ENCODE results near the gene RANGAP1.
"Not testable (repeated sequence)": the region's sequence is repeated elsewhere in the genome, so short reads cannot be mapped to it uniquely, and the experiment has no call there.

The RANGAP1 gene

DNA sequence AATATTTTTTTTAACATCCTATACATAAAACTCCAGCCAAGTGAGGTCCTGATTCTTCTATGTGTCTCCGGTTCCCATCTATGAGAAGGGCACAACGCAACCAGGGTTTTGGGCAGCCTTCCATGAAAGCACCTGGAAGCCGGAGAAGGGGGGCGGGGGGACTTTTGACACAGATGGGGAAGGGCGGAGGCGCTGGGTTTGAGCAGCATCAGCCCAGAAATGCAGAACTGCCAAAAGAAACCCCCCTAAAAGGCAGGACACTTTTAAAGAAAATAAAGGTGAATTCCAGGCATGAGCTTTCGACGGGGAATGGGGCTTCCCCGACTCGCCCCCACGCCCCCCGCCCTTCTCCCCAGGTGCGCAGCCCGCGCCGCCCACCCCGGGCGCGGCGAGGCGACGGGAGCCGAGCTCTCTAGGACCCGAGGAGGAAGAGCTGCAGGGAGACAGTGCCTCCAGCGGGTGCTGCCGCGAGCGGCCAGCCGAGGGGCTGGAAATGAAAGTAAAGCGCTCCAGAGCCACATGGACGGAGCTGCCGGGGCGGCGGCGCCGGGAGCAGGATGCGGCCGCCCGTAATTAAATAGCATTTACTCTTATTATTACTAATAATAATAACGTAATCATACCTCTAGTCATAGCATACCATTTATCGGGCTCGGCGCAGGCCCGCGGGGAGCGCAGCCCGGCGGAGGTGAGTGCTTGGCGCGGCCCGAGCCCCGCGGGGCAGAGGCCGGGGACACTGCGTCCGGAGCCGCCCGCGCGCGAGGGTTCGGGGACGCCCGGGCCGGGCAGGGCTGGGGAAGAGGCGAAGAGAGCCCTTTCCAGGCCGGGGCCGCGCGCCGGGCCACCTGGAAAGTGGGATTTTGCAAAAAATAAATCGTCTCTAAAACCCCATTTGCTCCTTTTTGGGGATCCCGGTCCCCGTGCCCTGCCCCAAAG is 15.4 kb upstream of the RANGAP1 start, which contains the start of gene ZC3H7B:
TSS of gene ZC3H7B (plus strand) at position 441 of the 936 bp plus-strand sequence. CDS start 19,136 bp downstream, outside the sequence.
- DNase-seq (ENCODE audit: low read depth in 2 of 2): peak; percentile 77 to 83

DNA sequence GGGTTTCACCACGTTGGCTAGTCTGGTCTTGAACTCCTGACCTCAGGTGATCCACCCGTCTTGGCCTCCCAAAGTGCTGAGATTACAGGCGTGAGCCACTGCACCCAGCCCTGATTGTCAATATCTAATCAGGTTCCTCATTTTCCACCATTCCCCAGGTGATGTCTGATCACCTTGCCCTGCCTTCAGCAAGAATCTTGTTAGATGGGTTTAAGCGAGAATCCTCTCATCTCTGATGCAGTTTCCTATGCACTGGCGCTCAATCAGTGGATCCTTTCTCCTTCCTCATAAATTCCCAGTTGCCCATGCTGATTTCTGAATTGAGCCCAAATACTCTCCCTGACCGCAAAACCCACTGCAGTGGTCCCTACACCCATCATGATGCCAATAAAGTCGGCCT is 14.7 kb upstream of the RANGAP1 start:
- DNase-seq (ENCODE audit: low read depth in 2 of 2): no peak

DNA sequence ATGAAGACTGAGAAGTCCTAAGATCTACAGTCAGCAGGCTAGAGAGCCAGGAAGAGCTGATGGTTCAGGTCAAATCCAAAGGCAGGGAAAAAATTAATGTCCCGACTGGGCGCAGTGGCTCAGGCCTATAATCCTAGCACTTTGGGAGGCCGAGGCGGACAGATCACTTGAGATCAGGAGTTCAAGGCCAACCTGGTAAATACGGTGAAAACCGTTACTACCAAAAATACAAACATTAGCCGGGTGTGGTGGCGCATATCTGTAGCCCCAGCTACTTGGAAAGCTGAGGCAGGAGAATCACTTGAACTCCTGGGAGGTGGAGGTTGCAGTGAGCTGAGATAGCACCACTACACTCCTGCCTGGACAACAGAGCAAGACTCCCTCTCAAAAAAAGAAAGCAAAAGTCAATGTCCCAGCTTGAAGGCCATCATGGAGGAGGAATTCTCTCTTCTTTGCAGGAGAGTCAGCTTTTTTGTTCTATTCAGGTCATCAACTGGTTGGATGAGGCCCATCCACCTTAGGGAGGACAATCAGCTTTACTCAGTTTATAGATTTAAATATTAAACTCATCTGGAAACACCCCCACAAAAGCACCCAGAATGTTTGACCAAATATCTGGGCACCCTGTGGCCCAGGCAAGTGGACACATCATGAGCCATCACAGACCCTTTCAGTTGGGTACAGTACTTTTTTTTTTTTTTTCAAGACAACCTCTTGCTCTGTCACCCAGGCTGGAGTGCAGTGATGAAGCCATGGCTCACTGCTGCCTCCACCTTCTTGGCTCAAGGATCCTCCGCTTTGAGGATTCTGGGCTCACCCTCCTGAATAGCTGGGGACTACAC is 11.1 kb upstream of the RANGAP1 start:
- no peak for DNase-seq (ENCODE audit: low read depth in 2 of 2)

DNA sequence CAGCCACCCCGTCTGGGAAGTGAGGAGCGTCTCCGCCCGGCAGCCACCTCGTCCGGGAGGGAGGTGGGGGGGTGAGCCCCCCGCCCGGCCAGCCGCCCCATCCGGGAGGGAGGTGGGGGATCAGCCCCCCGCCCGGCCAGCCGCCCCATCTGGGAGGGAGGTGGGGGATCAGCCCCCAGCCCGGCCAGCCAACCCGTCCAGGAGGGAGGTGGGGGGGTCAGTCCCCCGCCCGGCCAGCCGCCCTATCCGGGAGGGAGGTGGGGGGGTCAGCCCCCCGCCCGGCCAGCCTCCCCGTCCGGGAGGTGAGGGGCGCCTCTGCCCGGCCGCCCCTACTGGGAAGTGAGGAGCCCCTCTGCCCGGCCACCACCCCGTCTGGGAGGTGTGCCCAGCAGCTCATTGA is 8.8 kb upstream of the RANGAP1 start:
- not testable (repeated sequence) for DNase-seq (ENCODE audit: low read depth in 2 of 2)

DNA sequence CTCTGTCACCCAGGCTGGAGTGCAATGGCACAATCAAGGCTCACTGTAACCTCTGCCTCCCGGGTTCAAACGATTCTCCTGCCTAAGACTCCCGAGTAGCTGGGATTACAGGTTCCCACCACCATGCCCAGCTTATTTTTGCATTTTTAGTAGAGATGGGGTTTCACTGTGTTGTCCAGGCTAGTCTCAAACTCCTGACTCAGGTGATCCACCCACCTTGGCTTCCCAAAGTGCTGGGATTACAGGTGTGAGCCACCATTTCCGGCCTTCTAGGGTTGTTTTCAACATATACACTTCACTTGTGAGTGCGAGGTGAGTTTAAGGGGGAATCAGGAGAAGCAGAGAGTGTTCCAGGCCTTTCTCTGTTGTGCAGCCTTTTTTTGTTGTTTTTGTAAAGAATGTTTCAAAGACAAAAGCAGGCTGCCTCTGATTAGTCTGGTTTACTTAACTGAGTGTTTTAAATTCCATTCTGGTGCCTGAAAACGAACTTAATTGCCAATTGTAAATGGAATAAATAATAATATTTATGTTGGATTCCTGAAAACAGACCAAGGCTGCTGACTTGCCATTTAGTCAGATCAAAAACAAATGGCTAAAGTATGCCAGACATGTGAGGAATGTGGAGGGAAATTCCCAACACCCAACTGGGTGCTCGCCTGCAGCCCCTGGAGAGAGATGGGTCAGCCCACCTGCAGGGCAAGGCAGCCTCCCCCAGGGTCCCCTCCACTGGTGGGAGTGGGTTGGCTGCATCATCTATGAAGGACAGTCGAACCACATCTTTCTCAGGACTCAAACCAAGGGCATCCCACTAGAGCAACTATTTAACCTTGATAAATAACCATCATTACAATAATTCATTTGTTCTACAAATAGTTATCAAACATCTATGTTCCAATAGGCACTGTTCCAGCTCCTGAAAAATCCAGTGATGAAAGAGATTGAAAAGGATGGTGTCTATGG is 4.6 kb upstream of the RANGAP1 start:
- no peak for DNase-seq (ENCODE audit: low read depth in 2 of 2)

DNA sequence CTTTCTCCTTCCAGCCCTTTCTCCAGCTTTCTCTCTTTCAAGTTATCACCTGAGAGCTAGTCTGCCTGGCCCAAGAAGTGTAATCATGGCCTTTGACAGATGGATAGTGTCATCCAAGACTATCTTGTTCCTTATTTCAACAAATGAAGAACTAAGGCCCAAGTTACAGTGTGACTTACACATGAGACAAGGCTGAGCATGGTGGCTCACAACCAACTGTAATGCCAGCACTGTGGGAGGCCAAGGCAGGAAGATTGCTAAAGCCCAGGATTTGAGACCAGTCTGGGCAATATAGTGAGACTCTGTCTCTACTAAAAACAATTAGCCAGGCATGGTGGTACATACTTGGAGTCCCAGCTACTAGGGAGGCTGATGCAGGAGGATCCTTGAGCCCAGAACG is 3.7 kb upstream of the RANGAP1 start:
- DNase-seq (ENCODE audit: low read depth in 2 of 2): no peak

DNA sequence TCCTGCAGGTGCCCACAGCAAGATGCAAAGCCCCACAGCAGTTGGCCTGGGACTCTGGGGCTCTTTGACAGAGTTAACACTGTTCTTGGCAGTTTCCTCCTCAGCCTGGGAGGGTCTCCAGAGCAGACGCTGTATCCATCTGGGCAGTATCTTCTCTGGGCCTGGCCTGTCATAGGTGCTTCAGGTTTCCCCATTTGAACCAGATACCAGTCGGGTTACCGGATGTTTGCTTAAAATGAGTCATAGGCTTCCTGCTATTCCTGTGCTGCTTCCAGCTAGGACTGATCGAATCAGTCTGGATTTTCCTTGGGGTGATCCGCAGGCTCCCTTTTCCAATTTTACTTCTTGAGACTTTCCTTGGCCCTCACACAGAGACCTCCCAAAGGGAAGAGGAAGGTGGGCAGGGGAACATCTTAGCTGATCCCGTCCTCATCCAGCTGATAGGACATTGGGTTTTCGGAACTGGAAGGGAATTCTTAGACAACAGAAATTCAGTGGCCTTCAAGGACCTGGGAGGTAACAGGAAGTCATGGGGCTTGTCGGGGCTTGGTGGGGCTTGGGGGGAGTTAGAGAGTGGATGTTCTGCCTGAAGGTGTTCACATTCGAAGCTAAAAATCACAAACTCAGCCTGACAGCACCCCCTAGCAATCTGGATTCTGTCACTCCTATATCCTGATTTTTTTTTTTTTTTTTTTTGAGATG is 2.4 kb upstream of the RANGAP1 start:
- DNase-seq (ENCODE audit: low read depth in 2 of 2): no peak

DNA sequence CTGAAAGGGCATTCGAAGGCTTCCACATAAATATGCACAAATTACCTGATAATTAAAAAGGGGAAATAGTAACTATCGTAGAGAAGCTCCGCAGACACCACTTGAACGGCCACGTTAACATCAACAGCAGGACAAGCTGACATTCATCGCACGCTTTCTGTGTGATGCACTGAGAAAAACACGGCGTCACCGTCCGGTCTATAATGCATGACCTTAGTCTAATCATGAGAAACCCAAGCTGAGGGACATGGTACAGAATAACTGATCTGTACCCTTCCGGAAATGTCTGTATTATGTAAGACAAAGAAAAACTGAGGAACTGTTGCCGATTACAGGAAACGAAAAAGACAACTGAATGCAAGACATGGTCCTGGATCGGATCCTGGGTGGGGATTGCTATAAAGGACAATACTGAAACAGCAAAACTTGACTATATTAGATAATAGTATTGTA is 678 bp upstream of the RANGAP1 start:
- peak; percentile 15 to 22 for DNase-seq (ENCODE audit: low read depth in 2 of 2)

DNA sequence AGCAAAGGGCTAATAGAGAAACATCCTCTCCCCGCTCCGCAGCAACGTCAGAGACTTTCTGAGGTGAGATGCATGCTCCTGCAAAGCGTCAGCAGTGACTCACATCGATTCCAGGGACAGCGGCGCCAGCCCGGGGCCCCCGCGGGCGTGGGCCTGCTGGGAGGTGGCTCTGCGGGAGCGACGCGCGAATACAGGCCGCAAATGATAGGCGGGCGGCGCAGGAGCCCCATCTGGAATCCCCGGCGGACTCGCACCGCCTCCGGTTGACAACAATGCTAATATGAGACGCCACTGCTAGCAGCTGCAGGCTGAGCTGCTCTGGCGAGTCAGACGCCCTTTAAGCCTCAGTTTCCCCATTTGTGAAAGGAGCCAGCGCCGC is 557 bp downstream of the RANGAP1 start:
- DNase-seq (ENCODE audit: low read depth in 2 of 2): peak; percentile 85 to 87

DNA sequence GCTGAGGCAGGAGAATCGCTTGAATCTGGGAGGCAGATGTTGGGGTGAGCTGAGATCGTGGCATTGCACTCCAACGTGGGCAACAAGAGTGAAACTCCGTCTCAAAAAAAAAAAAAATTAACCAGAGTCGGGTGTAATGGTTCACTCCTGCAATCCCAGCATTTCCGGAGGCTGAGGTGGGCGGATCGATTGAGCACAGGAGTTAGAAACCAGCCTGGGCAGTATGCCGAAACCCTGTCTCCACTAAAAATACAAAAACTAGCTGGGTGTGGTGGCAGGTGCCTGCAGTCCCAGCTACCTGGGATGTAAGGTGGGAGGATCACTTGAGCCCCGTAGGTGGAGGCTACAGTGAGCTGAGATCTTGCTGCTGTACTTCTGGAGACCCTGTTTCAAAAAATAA is 1.5 kb downstream of the RANGAP1 start:
- DNase-seq (ENCODE audit: low read depth in 2 of 2): no peak

DNA sequence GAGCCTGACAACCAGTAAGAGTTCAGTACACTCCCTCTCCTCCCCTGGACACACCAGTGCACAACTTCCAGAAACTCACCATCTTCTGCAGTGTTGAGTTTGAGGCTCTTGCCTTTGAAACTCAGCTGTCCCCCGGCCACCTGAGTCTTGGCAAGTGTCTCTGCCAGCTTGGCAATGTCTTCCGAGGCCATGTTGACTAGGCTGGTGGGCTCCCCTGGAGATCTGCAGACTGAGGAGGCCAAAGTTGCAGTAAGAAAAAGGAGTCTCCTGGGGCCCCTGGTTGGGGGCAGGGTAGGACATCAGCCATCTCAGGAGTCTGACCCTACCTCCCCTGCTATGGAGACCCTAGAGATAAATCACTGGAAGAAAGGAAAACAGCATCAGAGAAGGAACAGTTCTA is 5.1 kb downstream of the RANGAP1 start:
- no peak for DNase-seq (ENCODE audit: low read depth in 2 of 2)

DNA sequence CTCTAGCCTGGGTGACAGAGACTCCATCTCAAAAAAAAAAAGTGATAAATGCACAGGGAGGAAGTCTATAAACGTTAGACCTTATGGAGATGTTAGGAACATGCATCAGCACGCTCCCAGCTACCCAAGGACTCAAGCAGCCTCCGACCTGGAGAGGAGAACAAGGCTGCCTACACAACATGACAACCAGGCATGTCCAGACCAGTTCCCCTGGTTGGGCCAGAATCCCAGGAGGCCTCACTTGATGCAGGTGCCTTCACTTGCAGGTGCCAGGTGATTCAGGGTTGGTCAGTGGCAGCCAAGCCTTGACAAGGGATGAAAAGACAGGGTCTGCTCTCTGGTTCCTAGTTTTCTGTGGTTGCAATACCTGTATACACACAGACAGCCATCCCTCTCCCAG is 5.9 kb downstream of the RANGAP1 start:
- DNase-seq (ENCODE audit: low read depth in 2 of 2): no peak

DNA sequence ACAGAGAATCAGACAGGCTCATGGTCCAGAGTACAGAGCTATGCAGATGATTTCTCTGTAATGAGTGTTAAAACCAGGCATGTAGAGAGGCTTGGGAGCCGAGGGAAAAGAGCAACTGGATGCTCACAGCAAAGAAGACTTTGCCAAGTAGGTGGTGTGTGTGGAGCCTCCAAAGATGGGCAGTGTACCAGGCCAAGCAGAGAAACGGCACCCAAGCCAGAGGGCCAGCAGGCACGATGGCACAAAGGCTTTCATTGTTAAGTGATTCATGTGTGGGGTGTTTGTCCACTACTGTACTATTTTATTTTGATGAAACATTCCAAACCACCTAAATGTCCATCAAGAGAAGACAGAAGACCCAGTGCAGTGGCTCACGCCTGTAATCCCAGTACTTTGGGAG is 11.1 kb downstream of the RANGAP1 start:
- no peak for DNase-seq (ENCODE audit: low read depth in 2 of 2)

DNA sequence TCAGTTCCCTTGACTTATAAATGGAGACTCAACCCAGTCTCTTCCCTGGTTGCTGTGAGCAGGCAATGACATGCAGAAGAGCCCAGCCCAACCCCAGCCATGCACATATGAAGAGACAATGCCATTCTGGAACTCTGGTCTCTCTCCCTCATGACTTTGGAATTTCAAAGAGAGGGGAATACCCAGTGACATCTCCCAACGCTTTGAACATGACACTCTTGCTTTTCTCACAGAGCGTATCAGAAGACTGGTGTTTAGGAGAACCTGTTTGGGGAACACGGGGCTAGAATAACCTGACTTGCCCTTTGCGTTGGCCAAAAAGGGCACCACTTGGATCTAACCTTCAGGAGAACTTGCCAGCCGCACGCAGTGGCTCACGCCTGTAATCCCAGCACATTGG is 12.9 kb downstream of the RANGAP1 start:
- DNase-seq (ENCODE audit: low read depth in 2 of 2): no peak

DNA sequence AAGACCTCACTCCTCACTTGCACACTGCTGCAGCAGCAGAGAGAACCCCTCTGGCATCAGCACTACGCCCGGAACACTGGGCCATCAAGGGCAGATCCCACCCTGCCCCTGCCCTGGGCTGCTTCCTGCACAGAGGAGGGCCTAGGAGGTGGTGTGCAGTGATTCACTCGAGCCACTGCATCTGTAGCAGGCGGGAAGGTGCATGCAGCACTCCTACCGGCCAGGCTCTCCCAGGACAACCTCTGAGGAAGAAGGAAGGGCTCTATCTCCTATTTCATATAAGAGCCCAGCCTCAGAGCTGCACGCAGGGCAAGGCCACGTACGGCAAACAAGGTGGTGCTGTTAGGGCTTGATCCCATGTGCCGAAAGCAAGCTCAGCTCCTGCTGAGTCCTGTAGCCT is 14.2 kb downstream of the RANGAP1 start:
- no peak for DNase-seq (ENCODE audit: low read depth in 2 of 2)

DNA sequence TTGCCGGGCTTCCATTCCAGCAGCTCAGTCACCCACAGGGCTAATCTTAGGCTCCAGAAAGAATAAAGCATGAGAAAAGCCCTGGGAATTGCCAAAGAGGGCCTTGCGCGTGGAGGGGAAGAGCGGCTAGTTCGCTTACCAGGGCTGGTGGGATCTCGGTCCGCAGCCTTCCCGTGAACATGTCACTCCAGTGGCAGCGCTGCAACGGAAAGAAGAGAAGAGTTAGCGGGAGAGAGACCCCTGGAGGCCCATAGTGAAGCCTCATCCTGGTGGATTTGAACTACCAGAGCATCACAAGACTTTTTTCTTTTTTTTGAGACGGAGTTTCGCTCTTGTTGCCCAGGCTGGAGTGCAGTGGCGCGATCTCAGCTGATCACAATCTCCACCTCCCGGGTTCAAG is 18.0 kb downstream of the RANGAP1 start:
- no peak for DNase-seq (ENCODE audit: low read depth in 2 of 2)

DNA sequence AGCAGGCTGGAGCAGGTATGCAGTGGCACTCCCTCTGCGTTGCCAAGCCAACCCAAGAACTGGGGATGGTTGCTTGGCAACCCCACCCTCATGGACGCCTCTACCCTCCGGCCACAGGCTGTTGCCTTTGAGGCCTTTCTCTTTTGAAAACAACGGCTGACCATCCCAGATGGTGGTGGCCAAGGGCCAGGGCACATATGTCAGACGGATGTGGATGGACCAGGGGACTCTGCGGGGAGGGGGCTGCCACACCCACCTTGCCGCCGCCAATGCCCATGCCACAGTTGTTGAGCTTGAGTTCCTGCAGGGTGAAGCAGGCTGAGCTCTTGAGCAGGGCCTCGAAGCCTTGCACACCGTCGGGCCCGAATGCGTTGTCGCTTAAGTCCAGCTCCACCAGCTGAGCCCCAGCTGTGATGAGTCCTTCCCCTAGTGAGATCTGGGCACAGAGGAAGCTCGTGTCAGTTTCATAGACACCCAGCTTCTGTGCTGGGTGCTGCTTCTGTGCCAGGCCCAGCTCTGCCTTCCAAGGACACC is 21.5 kb downstream of the RANGAP1 start:
- no peak for DNase-seq (ENCODE audit: low read depth in 2 of 2)

DNA sequence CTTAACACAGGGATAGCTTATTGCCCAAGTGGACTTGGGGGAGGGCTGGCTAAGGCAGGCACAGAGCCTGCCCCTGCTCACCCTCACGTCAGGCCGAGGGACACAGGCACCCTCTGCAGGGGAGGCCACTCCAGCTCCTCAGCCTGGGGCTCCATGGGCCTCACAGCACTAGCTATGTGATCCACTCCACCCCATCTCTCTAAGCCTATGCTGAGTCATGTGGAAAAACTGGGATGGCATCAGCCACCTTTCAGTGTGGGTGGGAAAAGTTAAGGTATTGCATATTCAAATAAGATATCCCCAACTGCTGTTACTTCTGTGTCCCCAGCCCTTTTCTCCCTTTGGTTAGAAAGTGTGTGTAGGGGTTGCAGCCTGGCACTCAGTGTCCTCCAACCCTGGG is 22.3 kb downstream of the RANGAP1 start:
- no peak for DNase-seq (ENCODE audit: low read depth in 2 of 2)

DNA sequence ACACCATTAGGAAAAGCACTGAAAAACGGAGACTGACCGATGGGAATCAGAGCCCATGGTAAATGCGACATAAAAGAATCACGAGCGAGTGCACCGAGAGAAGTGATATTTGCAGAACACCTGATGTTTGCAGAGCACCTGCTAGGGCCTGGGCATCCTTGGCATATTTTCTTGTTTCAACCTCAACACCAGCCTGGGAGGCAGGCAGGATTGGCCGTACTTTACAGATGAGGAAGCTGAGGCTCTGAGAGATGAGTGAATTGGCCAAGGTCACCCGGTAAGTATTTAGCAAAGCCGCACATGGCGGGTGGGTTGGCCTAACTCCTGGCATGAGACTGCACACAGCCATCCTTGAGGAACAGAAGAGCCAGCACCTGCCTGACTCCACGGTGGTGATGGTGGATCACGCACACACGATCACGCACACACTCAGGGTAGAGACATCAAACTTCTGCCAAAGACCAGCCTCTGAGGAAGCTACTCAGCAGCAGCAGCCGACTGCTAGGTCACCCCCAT is 23.7 kb downstream of the RANGAP1 start:
- DNase-seq (ENCODE audit: low read depth in 2 of 2): no peak

DNA sequence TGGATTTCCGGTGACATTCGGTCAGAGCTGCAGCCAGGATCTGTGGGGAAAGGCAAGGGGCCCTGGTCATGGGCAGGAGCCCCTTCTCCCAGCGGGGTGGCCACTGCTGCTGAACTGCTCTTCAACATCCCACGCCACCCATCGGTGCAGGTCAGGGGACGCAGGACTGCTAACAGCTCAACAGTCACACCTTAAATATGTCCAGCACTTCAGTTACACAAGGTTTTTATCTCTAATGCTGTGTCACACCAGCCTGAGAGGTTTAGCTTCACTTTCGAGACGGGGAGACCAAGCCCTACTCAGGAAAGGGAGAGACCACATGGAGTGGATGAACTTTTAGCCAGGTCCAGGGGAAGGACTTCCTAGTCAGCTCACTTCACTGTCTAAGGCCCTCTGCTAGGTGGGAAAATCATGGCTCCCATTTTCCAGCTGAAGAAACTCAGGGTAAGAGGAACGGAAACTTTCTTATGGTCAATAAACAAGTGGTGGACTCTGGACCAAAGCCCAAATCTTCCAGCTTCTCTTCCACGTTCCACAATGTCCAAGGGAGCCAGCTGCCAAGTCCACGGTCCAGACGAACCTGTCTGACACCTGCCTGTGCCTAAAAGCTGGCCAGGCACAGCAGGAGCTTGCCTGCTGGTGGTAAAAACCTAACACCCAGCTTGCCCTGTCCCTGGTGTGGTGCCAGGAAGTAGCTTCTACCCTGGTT is 24.3 kb downstream of the RANGAP1 start:
- DNase-seq (ENCODE audit: low read depth in 2 of 2): no peak
